Thyroid gland (tissue), 4 donors: Measurements from ENCODE around the gene USP34. TPM values are rescaled to one million over a fixed set of nuclear protein-coding genes. Genes with fewer than 3 reads are reported as not detected.

ENCODE experiments used
- DNase-seq, 2 donors: peaks; one replicate each; pipeline ENCODE4 v3.0.0-alpha.2; 2019
- H3K27ac ChIP-seq, 3 donors: fragments of 200-600 bp; sonication (generic); 1 replicate in 2 of 3; 2 replicates in 1 of 3; pipeline ENCODE4 v1.5.1; 2016 to 2019; ENCODE audit warnings: mild to moderate bottlenecking in 1 of 3, moderate library complexity in 1 of 3
- H3K27me3 ChIP-seq: fragments of 200-600 bp; sonication (generic); one replicate; pipeline ENCODE4 v1.5.1; 2019
- H3K36me3 ChIP-seq, 2 donors: fragments of 200-600 bp; sonication (generic); one replicate each; pipeline ENCODE4 v1.5.1; 2016 to 2019
- H3K4me1 ChIP-seq, 2 donors: fragments of 200-600 bp; sonication (generic); one replicate each; pipeline ENCODE4 v1.5.1; 2017 to 2019
- H3K4me3 ChIP-seq, 3 donors: fragments of 200-600 bp; sonication (generic); replicated peaks in 1 of 3; 1 replicate in 2 of 3; 2 replicates in 1 of 3; pipeline ENCODE4 v1.5.1; 2016; ENCODE audit warnings: mild to moderate bottlenecking in 1 of 3
- H3K9me3 ChIP-seq: fragments of 200-600 bp; sonication (generic); one replicate; pipeline ENCODE4 v1.5.1; 2017
- CTCF ChIP-seq, 6 experiments: fragments of 200-600 bp in 3 of 6; fragments of 450-650 bp in 3 of 6; sonication (generic) in 3 of 6; IDR thresholded peaks; one replicate each; pipeline ENCODE4 v1.5.1; 2016 to 2019; ENCODE audit warnings: antibody characterized with exemption in 6 of 6, mild to moderate bottlenecking in 2 of 6, inconsistent platforms in 1 of 6, moderate library complexity in 1 of 6
- POLR2A ChIP-seq, 2 donors: fragments of 450-650 bp; IDR thresholded peaks; one replicate each; pipeline ENCODE4 v1.6.1; 2017; ENCODE audit warnings: antibody characterized with exemption in 2 of 2, mild to moderate bottlenecking in 2 of 2, moderate library complexity in 1 of 2
- WGBS, 2 donors: methylation state at CpG; one replicate each; pipeline ENCODE4 v1.1.5; 2017; 5-methylcytosine and 5-hydroxymethylcytosine counted together
- intact Hi-C: fragments of 100-400 bp; cut with DNase I; formaldehyde crosslinking; loops from one replicate; pipeline ENCODE4 v1.15.1; 2023
- total RNA-seq, 4 donors: library from RNA; depleted of rRNA; stranded (reverse); fragments of >200 nt; gene quantifications; one replicate each; pipeline ENCODE4 v1.2.3, GENCODE V29; 2016

USP34 gene
- total RNA-seq, 4 donors from 2014 or later, result 171 to 271 (median 231) TPM

GRCh38 chr2:61262699-61263098 is 208.2 kb downstream of the USP34 start:
- 95 to 98% methylated on average over 5 of the region's 5 CpGs for WGBS, 2 donors
- intact Hi-C loops, result no loop called here
- no peak overlapping the region for H3K4me3 ChIP-seq
- no peaks in the 10 kb centered on the region for H3K4me1 ChIP-seq
- DNase-seq, result no peak
- H3K27me3 ChIP-seq, result no peaks in the 10 kb centered on the region
- peaks cover 15 to 20% of the 10 kb centered on the region in 2 donors for H3K36me3 ChIP-seq
- no peaks in the 10 kb centered on the region for H3K9me3 ChIP-seq
- no peak overlapping the region for H3K27ac ChIP-seq
- TF ChIP-seq CTCF (IDR thresholded peaks at IDR 0.05), result no peak
- TF ChIP-seq POLR2A (IDR thresholded peaks at IDR 0.05), result no peak

GRCh38 chr2:61257446-61257845 is 213.4 kb downstream of the USP34 start:
- DNase-seq, result no peak
- no peaks in the 10 kb centered on the region for H3K9me3 ChIP-seq
- no peak for TF ChIP-seq CTCF (IDR thresholded peaks at IDR 0.05)
- no peak for TF ChIP-seq POLR2A (IDR thresholded peaks at IDR 0.05)
- H3K27me3 ChIP-seq, result no peaks in the 10 kb centered on the region
- H3K36me3 ChIP-seq, result peaks cover 18 to 22% of the 10 kb centered on the region in 2 donors
- no peak overlapping the region for H3K27ac ChIP-seq
- no peak overlapping the region for H3K4me3 ChIP-seq
- intact Hi-C loops, result no loop called here
- no peaks in the 10 kb centered on the region for H3K4me1 ChIP-seq
- WGBS, 2 donors, result 94 to 97% methylated on average over 7 of the region's 7 CpGs

GRCh38 chr2:61255580-61256437 is 215.1 kb downstream of the USP34 start:
- H3K36me3 ChIP-seq, result peaks cover 18 to 22% of the 10 kb centered on the region in 2 donors
- no peak overlapping the region for H3K4me3 ChIP-seq
- TF ChIP-seq POLR2A (IDR thresholded peaks at IDR 0.05) (no peak), CTCF (IDR thresholded peaks at IDR 0.05) (no peak)
- no peaks in the 10 kb centered on the region for H3K9me3 ChIP-seq
- no peaks in the 10 kb centered on the region for H3K27me3 ChIP-seq
- H3K4me1 ChIP-seq, result no peaks in the 10 kb centered on the region
- intact Hi-C loops, result no loop called here
- DNase-seq, result no peak
- no peak overlapping the region for H3K27ac ChIP-seq
- 97 to 98% methylated on average over 5 of the region's 5 CpGs for WGBS, 2 donors

GRCh38 chr2:61254536-61254935 is 216.4 kb downstream of the USP34 start:
- DNase-seq, result no peak
- 95 to 98% methylated on average over 5 of the region's 5 CpGs for WGBS, 2 donors
- no peaks in the 10 kb centered on the region for H3K9me3 ChIP-seq
- H3K4me3 ChIP-seq, result no peak overlapping the region
- H3K27me3 ChIP-seq, result no peaks in the 10 kb centered on the region
- intact Hi-C loops, result no loop called here
- TF ChIP-seq POLR2A (IDR thresholded peaks at IDR 0.05), result no peak
- no peak for TF ChIP-seq CTCF (IDR thresholded peaks at IDR 0.05)
- H3K4me1 ChIP-seq, result no peaks in the 10 kb centered on the region
- H3K36me3 ChIP-seq, result peaks cover 20 to 22% of the 10 kb centered on the region in 2 donors
- H3K27ac ChIP-seq, result no peak overlapping the region

GRCh38 chr2:61253136-61253535 is 217.8 kb downstream of the USP34 start:
- no peaks in the 10 kb centered on the region for H3K9me3 ChIP-seq
- 93 to 95% methylated on average over 4 of the region's 4 CpGs for WGBS, 2 donors

More at GRCh38 chr2:61253136-61253535, 217.8 kb downstream of the USP34 start:
- Histone ChIP-seq H3K27me3 (no peaks in the 10 kb centered on the region), H3K36me3 (peaks cover 10 to 11% of the 10 kb centered on the region in 2 donors), H3K27ac (no peak overlapping the region), H3K4me3 (no peak overlapping the region), H3K4me1 (no peaks in the 10 kb centered on the region)
- intact Hi-C loops, result no loop called here
- no peak for DNase-seq
- TF ChIP-seq POLR2A (IDR thresholded peaks at IDR 0.05) (no peak), CTCF (IDR thresholded peaks at IDR 0.05) (no peak)
